GM21515 (cell line): ENCODE data around the gene NOTUM.

Experiments used
- ATAC-seq: cut with Tn5 transposase; IDR thresholded peaks from one replicate; pipeline ENCODE4 v1.9.1; 2021; ENCODE audit not compliant: unreplicated experiment

The NOTUM gene

DNA sequence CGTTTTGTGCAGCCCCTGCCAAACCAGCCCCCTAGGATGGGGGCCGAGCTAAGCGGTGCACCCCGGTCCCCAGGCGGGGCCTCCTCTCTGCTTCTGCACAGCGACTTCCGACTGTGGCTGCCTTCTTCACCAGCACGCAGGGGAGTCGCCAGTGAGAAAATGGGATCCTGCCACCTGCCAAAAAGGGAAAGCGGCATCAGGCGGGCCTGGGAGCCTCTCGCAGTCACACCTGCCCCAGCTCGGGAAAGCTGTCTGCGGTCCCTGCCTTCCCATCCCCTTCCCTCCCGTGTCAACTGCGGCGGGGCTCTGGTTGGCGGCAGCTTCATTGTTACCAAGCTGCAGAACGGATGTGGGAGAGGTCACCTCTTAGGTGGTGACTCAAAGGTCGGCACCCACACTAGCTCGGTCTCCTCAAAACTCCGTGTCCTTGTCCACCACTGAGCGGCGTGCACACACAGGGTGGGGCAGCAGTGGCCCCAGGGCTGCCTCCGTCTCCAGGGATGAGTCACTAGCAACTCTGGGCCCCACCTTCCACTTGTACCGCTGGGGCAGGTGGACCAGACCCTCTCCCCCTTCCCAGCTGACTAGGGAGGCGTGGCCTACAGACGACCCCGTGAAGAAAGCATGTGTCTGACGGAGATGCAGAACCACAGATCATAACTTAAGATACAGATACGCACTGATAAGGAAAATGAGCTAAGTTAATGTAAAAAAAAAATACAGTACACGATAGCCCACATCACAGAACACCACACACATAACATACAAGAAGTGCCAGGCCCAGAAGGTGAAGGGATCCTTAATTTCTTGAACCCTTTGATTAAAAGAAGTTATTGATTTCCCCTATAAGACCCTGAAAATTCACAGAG is 48.3 kb downstream of the NOTUM start:
- no peak for ATAC-seq

DNA sequence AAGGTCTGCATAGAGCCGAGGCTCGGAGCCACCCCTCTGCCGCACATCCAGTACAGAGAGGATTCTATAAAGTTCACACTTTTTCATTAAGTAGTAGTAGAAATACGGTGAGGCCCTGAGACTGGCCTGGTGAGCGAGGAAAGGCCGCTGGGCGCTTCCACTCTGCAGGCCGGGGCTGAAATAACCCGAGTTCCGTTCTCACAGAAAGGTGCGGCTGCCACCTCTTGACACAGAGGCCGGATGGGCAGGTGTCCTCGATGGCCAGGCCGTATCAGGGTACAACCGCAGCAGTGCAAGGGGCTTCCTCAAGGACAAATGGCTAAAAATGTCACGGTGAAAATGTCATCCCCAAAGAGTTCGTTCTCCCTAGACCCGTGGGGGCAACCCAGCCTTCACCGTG is 49.0 kb downstream of the NOTUM start:
- no peak for ATAC-seq

DNA sequence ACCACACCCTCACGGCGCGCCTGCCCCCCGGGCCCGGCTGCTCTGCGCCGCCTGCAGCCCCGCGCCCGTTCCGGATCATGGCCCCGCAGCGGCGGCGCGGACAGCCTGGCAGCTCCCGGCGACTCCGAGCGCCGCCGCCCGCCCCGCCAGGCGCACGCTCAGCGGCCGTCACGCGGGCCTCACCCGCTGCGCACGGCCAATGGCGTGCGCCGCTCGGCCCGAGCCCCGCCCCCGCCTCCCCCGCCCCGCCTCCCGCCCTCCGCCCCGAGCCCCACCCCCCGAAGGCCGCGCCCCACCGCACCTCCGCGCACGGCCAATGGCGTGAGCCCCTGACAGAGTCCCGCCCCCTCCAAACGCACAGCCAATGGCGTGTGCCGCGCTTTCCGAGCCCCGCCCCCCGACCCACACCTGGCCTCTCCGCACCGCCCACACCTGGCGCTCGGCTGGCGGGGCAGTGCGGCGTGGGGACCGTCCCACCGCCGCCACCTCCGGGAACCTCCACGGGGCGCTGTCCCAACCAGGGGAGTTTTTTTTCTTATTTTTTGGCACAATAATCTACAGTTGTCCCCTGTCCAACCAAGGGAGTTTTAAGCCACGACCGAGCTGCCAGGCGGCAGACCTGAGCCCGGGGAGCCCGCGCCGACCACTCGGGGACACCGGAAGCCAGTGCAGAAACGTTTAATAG is 49.6 kb downstream of the NOTUM start, which contains the start of gene PCYT2:
PCYT2 (minus strand) TSS at position 123 of the 685 bp plus-strand sequence; CDS start at position 79, 44 bp downstream.
- peak; percentile 58 for ATAC-seq

DNA sequence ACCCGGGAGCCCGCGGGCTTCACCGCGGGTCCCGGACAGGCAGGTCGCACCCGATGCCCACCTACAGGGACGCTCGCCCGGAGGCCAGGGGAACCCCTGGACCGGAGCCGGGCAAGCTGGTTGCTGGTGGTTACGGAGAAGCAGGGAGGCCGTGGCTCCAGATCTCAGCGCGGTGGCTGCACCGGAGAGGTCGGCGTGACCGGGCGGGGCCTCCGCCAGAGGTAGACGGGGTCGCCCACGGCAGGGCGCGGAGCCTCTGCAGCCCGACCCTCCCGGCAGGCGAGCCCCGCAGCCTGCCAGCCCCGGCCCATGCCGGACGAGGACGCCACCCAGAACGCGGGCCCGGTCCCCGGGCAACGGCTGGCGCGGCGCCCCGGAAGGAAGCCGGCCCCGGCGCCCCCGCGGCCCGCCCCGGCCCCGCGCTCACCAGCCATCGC is 50.1 kb downstream of the NOTUM start:
- peak; percentile 24 for ATAC-seq

DNA sequence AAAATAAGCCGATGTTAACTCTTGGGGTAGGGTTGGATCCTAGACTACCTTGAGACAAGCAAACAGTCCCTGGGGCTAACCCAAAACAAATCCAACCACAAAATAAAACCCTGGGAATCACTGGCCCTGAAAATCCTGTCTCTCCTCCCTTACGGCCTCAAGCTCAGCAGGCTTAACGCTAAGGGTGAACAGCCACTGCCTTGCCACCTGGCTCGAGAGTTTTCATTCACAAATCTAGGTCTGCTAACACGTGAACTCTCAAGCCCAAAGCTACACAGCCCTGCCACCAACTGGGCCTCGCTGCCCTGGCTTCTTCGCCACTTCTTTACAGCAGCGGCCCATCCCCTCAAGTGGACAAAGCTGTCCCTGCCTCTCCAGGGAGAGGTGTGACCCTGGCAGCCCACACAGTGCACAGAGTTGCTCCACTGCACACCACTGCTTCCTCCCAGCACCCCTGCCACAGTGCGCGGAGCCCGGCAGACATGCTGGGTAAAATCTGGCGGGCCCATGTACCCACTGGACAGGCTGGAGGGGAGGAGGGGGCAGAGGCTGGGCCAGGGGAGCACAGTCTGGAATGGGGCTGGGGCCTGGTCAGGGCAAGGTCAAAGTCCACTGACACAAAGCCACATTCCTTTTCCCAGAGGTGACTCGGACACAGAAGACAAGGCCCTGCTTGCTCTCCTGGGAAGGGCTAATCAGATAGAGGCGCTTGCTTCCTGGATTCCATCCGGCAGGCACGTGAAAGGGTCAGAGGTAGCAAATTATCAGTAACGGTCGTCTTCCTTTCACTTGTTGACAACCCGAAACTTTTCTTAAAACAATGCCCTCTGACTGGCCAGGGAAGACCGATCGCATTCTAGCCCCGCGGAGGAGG is 50.8 kb downstream of the NOTUM start:
- no peak for ATAC-seq

DNA sequence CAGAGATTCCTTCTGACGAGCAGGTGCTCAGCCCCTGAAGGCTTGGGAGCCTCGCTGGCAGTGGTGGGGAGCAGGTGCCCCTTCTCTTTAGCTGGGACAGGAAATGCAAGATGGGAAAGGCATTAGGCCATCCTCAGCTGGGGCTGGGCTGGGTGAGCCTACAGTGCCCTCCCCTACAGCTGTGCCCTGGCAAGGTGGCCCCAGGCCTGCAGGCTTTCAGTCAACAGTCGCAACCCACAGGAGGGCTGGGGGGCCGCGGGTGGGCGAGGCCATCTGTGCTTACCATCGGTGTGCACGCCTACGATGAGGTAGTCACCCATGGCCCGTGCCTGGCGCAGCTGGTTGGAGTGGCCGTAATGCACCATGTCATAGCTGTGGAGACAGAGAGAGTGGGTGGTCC is 51.8 kb downstream of the NOTUM start:
- ATAC-seq = no peak

DNA sequence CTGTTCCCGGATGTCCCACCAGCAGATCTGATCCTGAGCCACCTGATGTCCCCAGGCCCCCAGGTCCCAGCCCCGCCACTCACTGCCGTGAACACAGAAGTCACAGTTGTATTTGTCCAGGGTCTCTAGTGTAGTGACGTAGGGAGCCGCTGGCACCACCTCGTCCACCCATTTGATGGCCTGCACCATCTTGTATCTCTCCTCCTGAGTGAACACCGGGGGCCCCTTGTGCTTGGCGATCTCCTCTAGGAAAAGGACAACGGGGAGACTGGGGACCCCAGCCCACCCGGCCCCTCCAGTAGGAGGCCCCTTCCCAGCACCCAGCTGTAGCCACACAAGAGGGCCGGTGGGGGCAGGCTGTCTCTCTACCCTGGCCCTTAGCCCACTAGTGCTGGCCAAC is 52.2 kb downstream of the NOTUM start:
- ATAC-seq = no peak

DNA sequence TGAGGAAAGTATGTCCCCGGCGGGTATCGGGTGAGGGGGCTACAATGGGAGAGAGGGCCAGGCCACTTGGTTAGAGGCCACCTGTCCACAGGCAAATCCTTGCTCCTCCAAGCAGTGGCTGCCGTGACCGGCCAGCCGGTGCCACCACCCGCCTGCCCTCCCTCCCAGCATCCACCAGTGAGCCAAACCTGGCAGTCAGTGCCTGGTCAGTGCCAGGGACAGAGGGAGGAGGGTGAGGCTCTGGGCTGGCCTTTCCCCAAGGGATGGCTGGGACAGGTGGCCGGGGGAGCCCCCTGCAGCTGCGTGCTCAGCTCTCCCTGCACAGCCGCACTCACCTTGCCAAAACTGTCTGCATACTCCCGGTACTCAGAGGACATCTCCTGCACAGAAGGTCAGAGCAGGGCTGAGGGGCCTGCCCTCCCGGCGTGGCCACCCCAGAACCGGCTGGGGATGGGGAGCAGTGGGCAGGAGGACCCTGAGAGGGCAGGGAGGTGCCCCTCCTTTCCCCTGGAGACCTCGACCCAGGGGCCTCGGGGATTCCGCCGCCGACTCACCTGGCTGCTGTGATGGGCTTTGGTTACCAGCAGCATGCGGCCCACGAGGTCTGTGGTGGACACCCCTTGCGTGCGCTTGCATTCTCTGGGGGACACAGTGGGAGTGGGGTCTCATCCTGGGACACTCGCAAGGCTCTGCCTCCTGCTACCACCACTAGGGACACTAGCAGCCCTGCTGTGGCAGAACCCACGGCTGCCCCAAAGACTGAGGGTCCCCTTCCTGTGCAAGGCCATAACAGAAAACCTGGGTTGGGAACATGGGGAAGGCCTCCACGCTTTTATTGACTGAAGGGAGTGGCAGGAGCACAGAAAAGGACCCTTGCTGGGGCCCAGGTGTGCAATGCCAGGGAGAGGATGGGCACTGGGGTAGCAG is 53.5 kb downstream of the NOTUM start:
- ATAC-seq = no peak

DNA sequence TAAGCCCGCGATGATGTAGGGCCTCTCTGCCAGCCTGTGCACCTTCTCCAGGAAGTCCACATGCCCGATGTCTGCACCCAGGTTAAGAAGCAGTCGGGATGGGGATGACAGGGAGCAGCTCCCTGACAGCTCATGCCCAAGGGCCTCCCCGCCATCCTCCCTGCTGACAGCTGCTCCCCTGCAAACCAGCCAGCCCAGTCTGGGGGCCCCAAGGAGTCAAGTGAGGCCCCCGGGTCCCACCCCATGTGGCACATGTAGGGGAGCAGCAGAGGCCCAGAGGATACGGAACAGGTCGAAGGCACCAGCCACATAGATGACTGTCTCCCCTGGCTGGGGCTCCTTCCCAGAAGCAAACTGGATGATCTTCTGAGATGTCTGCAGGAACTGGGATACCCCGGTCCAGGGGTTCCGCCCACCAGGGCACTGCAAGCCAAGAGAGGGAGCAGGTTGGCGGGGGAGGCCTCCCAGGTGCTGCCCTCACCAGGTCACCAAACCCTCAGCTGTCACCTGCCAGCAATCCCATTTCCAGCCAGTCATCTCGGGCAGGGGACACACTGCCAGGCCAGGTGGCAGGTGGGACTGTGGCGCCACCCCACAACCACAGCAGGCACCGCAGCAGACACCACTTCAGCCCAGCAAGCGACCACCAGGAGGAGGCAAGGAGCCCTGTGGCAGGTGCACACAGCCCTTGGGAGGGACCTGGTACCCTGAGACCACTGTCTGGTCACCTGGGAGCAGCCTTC is 54.3 kb downstream of the NOTUM start:
- no peak for ATAC-seq

DNA sequence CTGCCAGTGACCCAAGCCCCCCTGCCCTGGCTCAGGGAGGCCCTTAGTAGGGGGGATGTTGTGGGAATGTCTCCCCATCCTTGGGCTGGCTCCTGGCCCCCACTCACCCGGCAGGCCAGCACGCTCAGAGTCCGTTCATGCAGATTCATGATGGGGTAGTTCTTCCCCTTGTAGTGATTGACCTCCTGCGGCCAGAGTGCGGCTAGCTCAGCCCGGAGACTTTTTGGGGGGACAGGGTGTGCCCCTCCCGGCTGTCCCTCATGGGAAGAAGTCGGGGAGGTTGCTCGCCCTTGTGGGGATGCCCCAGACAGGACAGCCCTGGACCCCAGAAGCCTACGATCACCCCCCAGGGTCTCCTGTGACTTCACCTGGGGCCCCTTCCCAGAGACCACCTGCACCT is 55.0 kb downstream of the NOTUM start:
- ATAC-seq = no peak

DNA sequence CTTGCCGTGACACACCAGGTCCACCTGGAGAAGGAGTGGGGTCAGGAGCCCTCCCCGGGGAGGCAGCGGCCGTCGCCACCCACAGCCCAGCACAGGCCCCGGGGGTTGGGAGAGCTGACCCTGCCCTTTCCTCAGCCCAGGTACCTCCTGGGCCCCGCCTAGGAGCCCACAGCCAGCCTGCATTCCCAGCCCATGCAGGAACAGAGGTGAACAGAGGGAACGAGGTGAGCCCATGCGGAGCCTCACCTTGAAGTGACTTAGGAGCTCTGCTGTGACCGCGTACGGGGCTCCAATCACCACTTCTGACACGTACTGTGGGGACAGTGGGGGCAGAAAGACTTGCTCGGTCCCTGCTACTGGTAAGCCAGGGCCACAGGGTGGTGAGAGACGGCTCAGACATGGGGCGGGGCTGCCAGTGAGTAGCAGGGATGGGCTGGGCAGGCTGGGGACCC is 55.5 kb downstream of the NOTUM start:
- no peak for ATAC-seq

DNA sequence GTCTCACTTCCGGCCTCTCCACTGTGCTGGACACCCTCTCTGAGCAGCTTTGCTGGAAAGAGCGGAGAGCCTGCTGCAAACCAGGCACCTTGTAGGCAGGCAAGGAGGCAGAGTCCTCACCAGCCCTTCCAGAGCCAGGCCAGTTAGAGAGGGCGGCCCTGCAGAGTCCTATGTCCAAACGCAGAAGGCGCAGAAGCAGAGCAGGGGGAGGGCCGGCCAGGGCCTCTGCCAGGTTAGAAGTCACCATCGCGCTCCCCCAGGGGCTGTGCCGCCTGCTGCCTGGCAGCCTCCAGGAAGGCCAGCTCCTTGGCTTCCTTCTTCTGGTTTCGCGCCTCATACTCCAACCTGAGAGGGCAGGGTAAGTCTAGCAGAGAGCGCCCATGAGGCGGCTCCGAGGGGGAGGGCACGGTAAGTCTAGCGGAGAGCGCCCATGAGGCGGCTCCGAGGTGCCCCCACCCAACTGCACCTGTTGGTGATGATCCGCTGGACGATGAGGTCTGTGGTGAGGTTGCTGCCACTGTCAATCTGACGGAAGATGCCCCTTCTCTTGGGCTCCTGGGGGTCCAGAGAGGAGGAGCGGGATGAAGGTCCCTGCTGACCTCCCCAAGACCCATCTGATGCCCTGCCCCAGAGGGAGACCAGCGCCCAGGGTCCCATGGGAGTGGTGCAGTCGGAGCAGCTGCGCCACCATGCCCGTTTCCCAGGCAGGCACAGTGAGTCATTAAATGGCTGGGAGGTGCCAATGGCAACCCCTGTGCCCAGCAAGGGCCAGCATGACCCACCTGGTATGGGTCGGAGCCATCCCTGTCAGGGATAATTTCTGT is 56.2 kb downstream of the NOTUM start:
- no peak for ATAC-seq

DNA sequence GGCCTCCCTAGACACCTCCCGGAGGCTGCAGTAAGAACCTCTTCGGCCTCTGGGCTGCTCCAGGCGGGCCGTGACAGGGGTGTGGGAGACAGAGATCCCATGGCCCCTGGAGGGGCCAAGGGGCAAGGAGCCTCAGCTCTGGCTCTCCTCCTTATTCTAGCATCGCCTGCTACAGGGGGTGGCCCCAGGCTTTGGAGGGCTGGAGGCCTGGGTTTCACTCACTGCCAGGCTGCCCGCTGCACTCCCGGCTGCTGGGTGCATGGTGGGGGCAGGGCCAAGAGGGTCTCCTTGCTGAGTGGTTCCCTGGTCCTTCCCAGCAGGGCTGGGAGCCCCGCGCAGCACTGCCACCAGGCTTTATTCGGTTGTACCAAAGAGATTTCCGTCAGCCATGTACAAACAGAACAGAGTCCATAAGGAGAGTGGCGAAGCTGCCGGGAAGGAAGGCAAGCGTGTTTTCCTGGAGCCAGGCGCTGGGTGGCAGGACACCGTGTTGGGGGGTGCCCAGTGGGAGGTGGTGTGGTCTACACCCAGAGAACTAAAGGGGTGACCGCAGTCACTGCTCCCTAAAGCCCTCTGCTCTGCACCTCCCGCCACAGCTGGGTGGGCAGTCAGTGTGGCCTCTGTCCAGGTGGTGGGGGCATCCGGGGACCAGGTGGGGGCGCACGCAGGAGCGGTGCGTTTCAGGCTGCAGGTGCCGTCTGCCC is 56.9 kb downstream of the NOTUM start:
- no peak for ATAC-seq

DNA sequence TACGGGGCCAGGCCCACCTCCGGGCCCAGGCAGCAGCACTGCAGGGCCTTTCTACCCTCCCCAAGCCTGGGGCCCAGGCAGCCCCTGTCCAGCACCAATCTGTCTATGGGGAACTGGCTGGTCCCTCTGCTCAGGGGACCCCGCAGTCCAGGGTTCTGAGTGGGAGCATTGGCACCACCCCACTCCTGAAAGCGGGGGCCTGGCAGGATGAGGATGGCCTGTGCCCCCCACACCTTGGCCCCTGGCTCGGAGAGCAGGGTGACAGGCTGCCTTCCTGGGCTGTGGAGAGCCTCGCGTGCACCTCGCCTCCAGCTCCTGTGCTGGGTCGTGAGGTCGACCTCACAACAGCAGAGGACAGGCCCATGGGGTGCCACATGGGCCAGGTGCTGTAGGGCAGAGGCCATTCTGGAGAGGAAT is 57.6 kb downstream of the NOTUM start:
- ATAC-seq = no peak

DNA sequence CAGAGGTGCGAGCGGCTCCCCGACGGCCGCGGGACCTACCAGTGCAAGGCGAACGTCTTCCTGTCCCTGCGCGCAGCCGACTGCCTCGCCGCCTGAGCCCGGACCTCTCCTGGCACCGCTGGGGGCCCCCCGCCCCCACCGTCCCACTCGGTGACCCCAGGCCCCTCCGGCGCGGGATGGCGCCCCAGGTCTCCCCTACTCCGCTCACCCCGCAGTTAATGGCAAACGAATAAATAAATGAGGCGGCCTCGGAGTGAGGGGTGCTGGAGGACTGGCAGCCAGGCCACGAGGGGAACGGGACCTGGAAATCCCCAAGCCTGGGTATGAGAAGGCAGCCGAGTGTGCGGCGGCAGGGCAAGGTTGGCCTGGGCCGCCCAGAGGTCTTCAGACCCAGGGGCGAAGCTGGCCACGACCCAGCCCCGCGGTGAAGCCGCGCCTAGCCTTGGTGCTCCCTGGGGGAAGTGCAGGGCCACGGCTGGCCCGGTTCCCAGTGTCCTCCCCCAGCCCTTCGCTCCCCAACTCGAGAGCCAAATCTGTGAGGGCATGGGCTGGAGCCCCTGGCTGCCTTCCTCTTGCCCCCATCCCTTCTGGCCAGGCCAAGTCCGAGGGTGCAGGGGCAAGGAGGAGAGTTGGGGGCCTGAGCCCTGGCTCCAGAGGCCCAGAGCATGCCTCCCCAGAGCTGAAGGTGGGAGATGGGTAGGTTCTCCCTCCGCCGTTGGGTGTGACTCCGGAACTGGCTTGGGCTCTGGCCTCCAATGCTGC is 58.2 kb downstream of the NOTUM start:
- ATAC-seq = no peak
